GM06990 (cell line): ENCODE data around the gene ARHGEF39.

Experiments
- DNase-seq: peaks from one replicate; pipeline ENCODE4 v3.0.0-alpha.2; 2011; ENCODE audit not compliant: insufficient read length; ENCODE audit errors: extremely low read depth
- H3K27me3 ChIP-seq: replicated peaks from 2 replicates; pipeline ENCODE4 v1.6.0; 2011; ENCODE audit warnings: low read length; ENCODE audit not compliant: control insufficient read depth, insufficient read depth
- H3K36me3 ChIP-seq: 2 replicates; pipeline ENCODE4 v1.5.1; 2011; ENCODE audit warnings: low read length; ENCODE audit not compliant: control insufficient read depth, insufficient read depth
- H3K4me3 ChIP-seq: replicated peaks from 2 replicates; pipeline ENCODE4 v1.5.1; 2011; ENCODE audit warnings: low read depth, mild to moderate bottlenecking, control low read depth, low read length
- TF ChIP-seq, protein P1 (sequence below): IDR thresholded peaks from 2 replicates; pipeline ENCODE4 v1.5.1; 2011; ENCODE audit warnings: low read length, control low read depth, mild to moderate bottlenecking, inconsistent platforms; ENCODE audit not compliant: insufficient read depth, poor library complexity, severe bottlenecking

Gene ARHGEF39

GRCh38 chr9:35703906-35704672 lies 39.1 kb upstream of the ARHGEF39 start:
- H3K4me3 ChIP-seq = no peak overlapping the region
- no peak for DNase-seq
- peaks cover 70% of the 10 kb centered on the region for H3K36me3 ChIP-seq
- no peaks in the 10 kb centered on the region for H3K27me3 ChIP-seq
- TF ChIP-seq, protein P1, sequence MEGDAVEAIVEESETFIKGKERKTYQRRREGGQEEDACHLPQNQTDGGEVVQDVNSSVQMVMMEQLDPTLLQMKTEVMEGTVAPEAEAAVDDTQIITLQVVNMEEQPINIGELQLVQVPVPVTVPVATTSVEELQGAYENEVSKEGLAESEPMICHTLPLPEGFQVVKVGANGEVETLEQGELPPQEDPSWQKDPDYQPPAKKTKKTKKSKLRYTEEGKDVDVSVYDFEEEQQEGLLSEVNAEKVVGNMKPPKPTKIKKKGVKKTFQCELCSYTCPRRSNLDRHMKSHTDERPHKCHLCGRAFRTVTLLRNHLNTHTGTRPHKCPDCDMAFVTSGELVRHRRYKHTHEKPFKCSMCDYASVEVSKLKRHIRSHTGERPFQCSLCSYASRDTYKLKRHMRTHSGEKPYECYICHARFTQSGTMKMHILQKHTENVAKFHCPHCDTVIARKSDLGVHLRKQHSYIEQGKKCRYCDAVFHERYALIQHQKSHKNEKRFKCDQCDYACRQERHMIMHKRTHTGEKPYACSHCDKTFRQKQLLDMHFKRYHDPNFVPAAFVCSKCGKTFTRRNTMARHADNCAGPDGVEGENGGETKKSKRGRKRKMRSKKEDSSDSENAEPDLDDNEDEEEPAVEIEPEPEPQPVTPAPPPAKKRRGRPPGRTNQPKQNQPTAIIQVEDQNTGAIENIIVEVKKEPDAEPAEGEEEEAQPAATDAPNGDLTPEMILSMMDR = no peak

GRCh38 chr9:35702696-35703095 lies 37.7 kb upstream of the ARHGEF39 start:
- peaks cover 77% of the 10 kb centered on the region for H3K36me3 ChIP-seq
- no peak overlapping the region for H3K4me3 ChIP-seq
- no peak for DNase-seq
- H3K27me3 ChIP-seq = no peaks in the 10 kb centered on the region
- TF ChIP-seq, protein P1 = no peak

GRCh38 chr9:35700942-35701341 lies 35.9 kb upstream of the ARHGEF39 start:
- H3K36me3 ChIP-seq = peaks cover 69% of the 10 kb centered on the region

GRCh38 chr9:35700031-35700430 lies 35.0 kb upstream of the ARHGEF39 start:
- TF ChIP-seq, protein P1 = no peak
- no peak overlapping the region for H3K4me3 ChIP-seq
- H3K36me3 ChIP-seq = peaks cover 60% of the 10 kb centered on the region
- H3K27me3 ChIP-seq = no peaks in the 10 kb centered on the region
- no peak for DNase-seq

More at GRCh38 chr9:35700942-35701341, 35.9 kb upstream of the ARHGEF39 start:
- no peak overlapping the region for H3K4me3 ChIP-seq
- H3K27me3 ChIP-seq = no peaks in the 10 kb centered on the region
- TF ChIP-seq, protein P1 = no peak
- DNase-seq = no peak

GRCh38 chr9:35698231-35698630 lies 33.2 kb upstream of the ARHGEF39 start:
- no peaks in the 10 kb centered on the region for H3K27me3 ChIP-seq
- TF ChIP-seq, protein P1 = no peak
- H3K36me3 ChIP-seq = peaks cover 44% of the 10 kb centered on the region
- H3K4me3 ChIP-seq = no peak overlapping the region
- DNase-seq = no peak

GRCh38 chr9:35697486-35697885 lies 32.5 kb upstream of the ARHGEF39 start:
- TF ChIP-seq, protein P1 = no peak
- DNase-seq = no peak
- Histone ChIP-seq H3K27me3 (no peaks in the 10 kb centered on the region), H3K4me3 (no peak overlapping the region), H3K36me3 (peaks cover 40% of the 10 kb centered on the region)
